H1 (cell line): ENCODE measurements around the gene PAX8. TPM values are rescaled to one million over a fixed set of nuclear protein-coding genes. Genes with fewer than 3 reads are reported as not detected.

Experiments
- CTCF ChIA-PET: fragments of 300-600 bp; sonication (Branson Sonifier 250); formaldehyde crosslinking; loops from one replicate; lab custom pipeline; 2021; ENCODE audit not compliant: partially characterized antibody; lab: Charles Lee
- POLR2A ChIA-PET: fragments of 300-600 bp; sonication (Branson Sonifier 250); formaldehyde crosslinking; loops from one replicate; lab custom pipeline; 2021; ENCODE audit warnings: inconsistent platforms; ENCODE audit not compliant: partially characterized antibody; lab: Charles Lee
- DNase-seq, 2 experiments: peaks; one replicate each; pipeline versions ENCODE4 v3.0.0 to v3.0.0-alpha.2; 2010 to 2022; ENCODE audit warnings: low spot score in 2 of 2, low read depth in 1 of 2, mixed read lengths in 1 of 2
- FAIRE-seq: peaks from 2 replicates; lab custom pipeline; 2011; peaks lifted over from hg19 to GRCh38; lab: Jason Lieb, UNC
- H2AFZ ChIP-seq: 2 replicates; pipeline ENCODE4 v1.8.1; 2012; ENCODE audit warnings: low read length, inconsistent platforms
- H2AK5ac ChIP-seq: 2 replicates; pipeline ENCODE4 v1.6.1; 2013; ENCODE audit warnings: low read depth, low read length
- H2BK120ac ChIP-seq: replicated peaks from 2 replicates; pipeline ENCODE3; 2013; ENCODE audit warnings: low read depth, low read length, inconsistent platforms
- H2BK12ac ChIP-seq: 2 replicates; pipeline ENCODE4 v1.6.1; 2013; ENCODE audit warnings: low read depth, low read length
- H2BK15ac ChIP-seq: 2 replicates; pipeline ENCODE4 v1.6.1; 2013; ENCODE audit warnings: low read length
- H2BK20ac ChIP-seq: 2 replicates; pipeline ENCODE4 v1.6.1; 2013; ENCODE audit warnings: low read length
- H2BK5ac ChIP-seq: 2 replicates; pipeline ENCODE4 v1.6.1; 2013; ENCODE audit warnings: low read depth, low read length
- H3K14ac ChIP-seq: 2 replicates; pipeline ENCODE4 v1.6.1; 2013; ENCODE audit warnings: inconsistent platforms; ENCODE audit not compliant: insufficient read length
- H3K18ac ChIP-seq: 2 replicates; pipeline ENCODE4 v1.6.1; 2013; ENCODE audit warnings: low read length; ENCODE audit errors: extremely low read depth
- H3K23ac ChIP-seq: 2 replicates; pipeline ENCODE4 v1.6.1; 2013; ENCODE audit warnings: inconsistent platforms; ENCODE audit not compliant: insufficient read length
- H3K23me2 ChIP-seq: 2 replicates; pipeline ENCODE4 v1.6.1; 2013; ENCODE audit warnings: low read depth, low read length
- H3K27ac ChIP-seq: 2 replicates; pipeline ENCODE4 v1.6.1; 2011; ENCODE audit warnings: low read depth, low read length, inconsistent platforms
- H3K27me3 ChIP-seq, 4 experiments: replicated peaks in 1 of 4; 1 replicate in 1 of 4; 2 replicates in 3 of 4; pipeline versions ENCODE4 v1.6.1 to v1.8.1; 2011 to 2013; ENCODE audit warnings: low read length in 3 of 4, mild to moderate bottlenecking in 3 of 4, inconsistent platforms in 2 of 4, mixed read lengths in 2 of 4, moderate library complexity in 1 of 4; ENCODE audit not compliant: control insufficient read depth in 3 of 4, insufficient read depth in 3 of 4; ENCODE audit errors: extremely low read depth in 1 of 4
- H3K36me3 ChIP-seq, 4 experiments: 2 replicates each; pipeline versions ENCODE4 v1.6.1 to v1.8.1; 2011 to 2013; ENCODE audit warnings: mild to moderate bottlenecking in 4 of 4, low read length in 3 of 4, moderate library complexity in 2 of 4, control low read depth in 1 of 4, inconsistent platforms in 1 of 4; ENCODE audit not compliant: insufficient read depth in 4 of 4, control insufficient read depth in 2 of 4
- H3K4ac ChIP-seq: replicated peaks from 2 replicates; pipeline ENCODE3; 2013; ENCODE audit warnings: low read length, low read depth, mixed read lengths, inconsistent platforms; ENCODE audit not compliant: insufficient read length
- H3K4me1 ChIP-seq, 4 experiments: replicated peaks in 1 of 4; 1 replicate in 1 of 4; 2 replicates in 3 of 4; pipeline versions ENCODE4 v1.6.1 to v1.8.1; 2011 to 2013; ENCODE audit warnings: low read length in 3 of 4, inconsistent platforms in 2 of 4, mixed read lengths in 1 of 4; ENCODE audit not compliant: insufficient read depth in 4 of 4, control insufficient read depth in 3 of 4
- H3K4me2 ChIP-seq, 2 experiments: 2 replicates each; pipeline versions ENCODE4 v1.6.1 to v1.8.1; 2011 to 2013; ENCODE audit warnings: low read depth in 2 of 2, low read length in 2 of 2, control low read depth in 1 of 2, inconsistent platforms in 1 of 2, mild to moderate bottlenecking in 1 of 2; ENCODE audit not compliant: insufficient read depth in 1 of 2
- H3K4me3 ChIP-seq, 4 experiments: fragments of 200-600, 300-600 bp in 1 of 4; sonication (generic), shearing (Covaris generic), sonication (Bioruptor Twin) in 1 of 4; 2 replicates each; pipeline versions ENCODE4 v1.5.1 to v1.8.1; 2011 to 2016; ENCODE audit warnings: low read length in 4 of 4, low read depth in 3 of 4, control low read depth in 2 of 4, inconsistent platforms in 2 of 4, mild to moderate bottlenecking in 2 of 4, mixed read lengths in 1 of 4, moderate library complexity in 1 of 4; ENCODE audit not compliant: insufficient read depth in 2 of 4; ENCODE audit errors: extremely low read depth in 1 of 4
- H3K56ac ChIP-seq: replicated peaks from 2 replicates; pipeline ENCODE3; 2013; ENCODE audit warnings: low read depth, mild to moderate bottlenecking, mixed read lengths, low read length, inconsistent platforms; ENCODE audit not compliant: insufficient read length
- H3K79me1 ChIP-seq: 2 replicates; pipeline ENCODE4 v1.6.1; 2013; ENCODE audit warnings: low read depth, low read length, control low read depth
- H3K79me2 ChIP-seq, 2 experiments: 2 replicates each; pipeline versions ENCODE4 v1.6.1 to v1.8.1; 2012 to 2013; ENCODE audit warnings: low read length in 2 of 2, mild to moderate bottlenecking in 2 of 2, inconsistent platforms in 1 of 2; ENCODE audit not compliant: insufficient read depth in 2 of 2, control insufficient read depth in 1 of 2
- H3K9ac ChIP-seq, 4 experiments: replicated peaks in 1 of 4; 1 replicate in 1 of 4; 2 replicates in 3 of 4; pipeline versions ENCODE4 v1.6.1 to v1.8.1; 2011 to 2013; ENCODE audit warnings: low read depth in 3 of 4, low read length in 3 of 4, control low read depth in 2 of 4, mild to moderate bottlenecking in 2 of 4, moderate library complexity in 2 of 4, inconsistent platforms in 1 of 4; ENCODE audit errors: extremely low read depth in 1 of 4
- H3K9me3 ChIP-seq, 2 experiments: 2 replicates each; pipeline versions ENCODE4 v1.6.1 to v1.8.1; 2012 to 2013; ENCODE audit warnings: mild to moderate bottlenecking in 2 of 2, moderate library complexity in 2 of 2, control low read depth in 1 of 2, inconsistent platforms in 1 of 2, low read depth in 1 of 2, low read length in 1 of 2, mixed read lengths in 1 of 2; ENCODE audit not compliant: insufficient read depth in 2 of 2
- H4K20me1 ChIP-seq, 2 experiments: replicated peaks in 1 of 2; 2 replicates each; pipeline versions ENCODE3 to v1.8.1; 2011 to 2013; ENCODE audit warnings: inconsistent platforms in 2 of 2, low read length in 2 of 2, mild to moderate bottlenecking in 1 of 2; ENCODE audit not compliant: insufficient read depth in 2 of 2, control insufficient read depth in 1 of 2
- H4K5ac ChIP-seq: 2 replicates; pipeline ENCODE4 v1.6.1; 2013; ENCODE audit warnings: low read length, low read depth, mixed read lengths, inconsistent platforms; ENCODE audit not compliant: insufficient read length
- H4K8ac ChIP-seq: 2 replicates; pipeline ENCODE4 v1.8.0; 2013; ENCODE audit warnings: mild to moderate bottlenecking, moderate library complexity, low read length, inconsistent platforms; ENCODE audit not compliant: insufficient read depth; ENCODE audit errors: extremely low read depth
- H4K91ac ChIP-seq: replicated peaks from 2 replicates; pipeline ENCODE3; 2013; ENCODE audit warnings: low read length, mixed read lengths, inconsistent platforms; ENCODE audit not compliant: insufficient read length
- ASH2L ChIP-seq: fragments of 200-600, 300-600 bp; sonication (generic); IDR thresholded peaks from one replicate; pipeline ENCODE4 v1.7.1; 2017; ENCODE audit warnings: low read length
- CHD1 ChIP-seq: IDR thresholded peaks from 2 replicates; pipeline ENCODE4 v1.6.1; 2012; ENCODE audit warnings: low read depth, low read length, improper control_type of control experiment
- NANOG ChIP-seq: IDR thresholded peaks from 2 replicates; pipeline ENCODE4 v1.6.1; 2011; ENCODE audit warnings: low read length, low read depth, mild to moderate bottlenecking, inconsistent platforms; ENCODE audit not compliant: insufficient read depth, poor library complexity, severe bottlenecking
- RAD21 ChIP-seq, 2 experiments: IDR thresholded peaks in 1 of 2; conservative IDR thresholded peaks in 1 of 2; 2 replicates each; pipeline ENCODE4 v1.6.1; 2011; ENCODE audit warnings: low read depth in 2 of 2, low read length in 2 of 2, improper control_type of control experiment in 1 of 2, inconsistent platforms in 1 of 2, mild to moderate bottlenecking in 1 of 2, moderate library complexity in 1 of 2
- SRF ChIP-seq: IDR thresholded peaks from 2 replicates; pipeline ENCODE4 v1.6.1; 2011; ENCODE audit warnings: mild to moderate bottlenecking, low read depth, low read length, moderate library complexity
- YY1 ChIP-seq: IDR thresholded peaks from 2 replicates; pipeline ENCODE4 v1.6.1; 2011; ENCODE audit warnings: low read depth, mild to moderate bottlenecking, low read length
- WGBS, 2 experiments: shearing (Covaris generic) in 1 of 2; methylation state at CpG; one replicate each; pipeline versions ENCODE4 v1.1.6 to v1.1.7; 2013 to 2015; ENCODE audit warnings: low lambda C conversion rate in 2 of 2, mixed read lengths in 2 of 2, inconsistent platforms in 1 of 2, low coverage in 1 of 2, missing lambda C conversion rate in 1 of 2; ENCODE audit not compliant: insufficient replicate concordance in 2 of 2, insufficient coverage in 1 of 2, insufficient read length in 1 of 2; ENCODE audit errors: extremely low coverage in 1 of 2, missing lambda C conversion rate in 1 of 2; 5-methylcytosine and 5-hydroxymethylcytosine counted together
- polyA plus RNA-seq, 7 experiments: library from polyadenylated mRNA; depleted of rRNA in 3 of 7; stranded (reverse) in 5 of 7; unstranded in 2 of 7; fragments of >200 nt in 5 of 7; fragments of 200-250 nt in 2 of 7; gene quantifications; 1 replicate in 5 of 7; 2 replicates in 1 of 7; 4 replicates in 1 of 7; pipeline versions ENCODE4 v1.2.1 to v1.2.3, GENCODE V29; 2011 to 2013; ENCODE audit warnings: missing spikeins in 2 of 7, mixed read lengths in 2 of 7
- total RNA-seq: library from RNA; stranded (reverse); fragmentation: NEBNext Ultra II Directional; extraction: Animal tissue kit (Norgen Biotek cat#: 25700); gene quantifications from 2 replicates; pipeline ENCODE4 v1.2.1, GENCODE V29; 2021
- TF ChIP-seq, protein P1 (sequence below), 3 experiments: IDR thresholded peaks; 1 replicate in 2 of 3; 2 replicates in 1 of 3; pipeline versions ENCODE4 v1.5.1 to v1.6.1; 2011; ENCODE audit warnings: low read length in 3 of 3, mild to moderate bottlenecking in 3 of 3, inconsistent platforms in 2 of 3, low read depth in 1 of 3, moderate library complexity in 1 of 3; ENCODE audit not compliant: insufficient read depth in 1 of 3; ENCODE audit errors: control extremely low read depth in 1 of 3

Gene PAX8
- total and polyA plus RNA-seq, 2 of the 8 experiments (the other 6 are each of a cell fraction or from before 2014, with no cell fraction given), result 0.02 TPM; not detected in 1

DNA sequence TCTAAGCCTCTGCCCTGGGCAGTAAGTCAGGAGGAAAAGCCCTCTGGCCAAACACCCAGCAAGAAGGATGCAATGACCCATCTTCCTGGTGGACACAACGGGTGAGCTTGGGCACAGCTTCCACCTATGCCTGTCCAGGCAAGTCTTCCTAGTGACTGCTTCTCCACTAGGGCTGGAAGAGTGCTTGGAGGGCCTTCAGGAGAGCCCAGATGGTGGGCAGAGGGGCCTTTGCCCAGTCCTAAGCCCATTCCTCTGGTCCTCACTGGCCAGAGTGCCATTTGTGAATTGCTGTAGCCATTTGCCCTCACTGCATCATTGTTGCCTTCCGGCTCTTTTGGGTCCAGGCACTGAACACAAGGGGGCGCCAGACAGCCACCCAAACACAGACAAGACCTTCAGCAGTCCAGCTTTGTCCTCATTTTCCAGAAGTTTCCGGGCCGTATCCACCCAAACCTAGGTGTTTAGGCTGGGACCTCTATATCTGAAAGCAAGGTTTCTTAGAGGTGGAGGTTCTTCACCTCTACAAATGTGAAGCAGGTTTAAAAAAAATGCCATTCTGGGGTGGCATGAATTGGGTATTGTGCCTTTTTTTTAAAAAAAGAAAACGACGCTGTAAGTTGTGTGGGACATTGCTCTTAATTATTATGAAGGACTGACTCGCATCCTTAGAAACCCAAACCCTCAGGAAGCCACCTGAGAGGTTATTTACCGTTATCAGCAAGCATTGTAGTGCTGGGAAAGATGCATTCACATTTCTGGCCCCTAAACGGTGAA is 29.5 kb downstream of the PAX8 start:
- Histone ChIP-seq H3K18ac (no peak overlapping the region), H4K8ac (peak overlapping the region; percentile 90; the same call in 1 of the 2 replicates), H4K5ac (no peak overlapping the region), H3K27me3 (no peaks in the 10 kb centered on the region), H2BK20ac (no peak overlapping the region), H2AFZ (peak overlapping the region; percentile 99), H2AK5ac (no peak overlapping the region), H2BK120ac (no peak overlapping the region), H3K27ac (no peak overlapping the region), H3K79me2 (no peaks in the 10 kb centered on the region), H3K4ac (no peak overlapping the region), H3K56ac (no peak overlapping the region), H4K20me1 (no peaks in the 10 kb centered on the region), H3K9me3 (no peaks in the 10 kb centered on the region), H3K4me1 (0 out of 7 replicates have a peak, but pooled peaks cover 0 to 1% (median 0%) of the 10 kb centered on the region in 4 experiments), H4K91ac (no peak overlapping the region), H3K79me1 (no peaks in the 10 kb centered on the region), H3K9ac (no peak overlapping the region), H2BK5ac (no peak overlapping the region), H3K14ac (no peak overlapping the region), H3K23ac (no peak overlapping the region), H2BK12ac (no peak overlapping the region), H3K4me2 (no peak overlapping the region), H3K36me3 (no peaks in the 10 kb centered on the region; a peak in 1 of 8 replicates), H3K4me3 (no peak overlapping the region), H3K23me2 (0 out of 2 replicates have a peak, but pooled peaks cover 2% of the 10 kb centered on the region), H2BK15ac (no peak overlapping the region)
- ChIA-PET CTCF (interaction anchor here (0.7 to 9.1 kb wide), 38 partner anchors 9 to 334 kb away, joined by 3 to 145 read pairs (median 4); partner anchors contain the start of gene PAX8), POLR2A (no interaction called here)
- peak; percentile 69 for FAIRE-seq
- DNase-seq, result peak; percentile 43 to 85
- WGBS, 2 experiments, result 72% methylated on average over 10 of the region's 10 CpGs; no CpG with 5 or more reads in 1 of the 2 experiments
- TF ChIP-seq, protein P1, sequence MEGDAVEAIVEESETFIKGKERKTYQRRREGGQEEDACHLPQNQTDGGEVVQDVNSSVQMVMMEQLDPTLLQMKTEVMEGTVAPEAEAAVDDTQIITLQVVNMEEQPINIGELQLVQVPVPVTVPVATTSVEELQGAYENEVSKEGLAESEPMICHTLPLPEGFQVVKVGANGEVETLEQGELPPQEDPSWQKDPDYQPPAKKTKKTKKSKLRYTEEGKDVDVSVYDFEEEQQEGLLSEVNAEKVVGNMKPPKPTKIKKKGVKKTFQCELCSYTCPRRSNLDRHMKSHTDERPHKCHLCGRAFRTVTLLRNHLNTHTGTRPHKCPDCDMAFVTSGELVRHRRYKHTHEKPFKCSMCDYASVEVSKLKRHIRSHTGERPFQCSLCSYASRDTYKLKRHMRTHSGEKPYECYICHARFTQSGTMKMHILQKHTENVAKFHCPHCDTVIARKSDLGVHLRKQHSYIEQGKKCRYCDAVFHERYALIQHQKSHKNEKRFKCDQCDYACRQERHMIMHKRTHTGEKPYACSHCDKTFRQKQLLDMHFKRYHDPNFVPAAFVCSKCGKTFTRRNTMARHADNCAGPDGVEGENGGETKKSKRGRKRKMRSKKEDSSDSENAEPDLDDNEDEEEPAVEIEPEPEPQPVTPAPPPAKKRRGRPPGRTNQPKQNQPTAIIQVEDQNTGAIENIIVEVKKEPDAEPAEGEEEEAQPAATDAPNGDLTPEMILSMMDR (IDR thresholded peaks at IDR 0.05; ENCODE audit: control extremely low read depth in 1 of 3, insufficient read depth in 1 of 3, low read depth in 1 of 3, low read length in 3 of 3), result peak; percentile 75 to 95 (median 87)
- peak; percentile 92 to 95 for TF ChIP-seq RAD21 (IDR thresholded peaks at IDR 0.05 in 1 of 2, conservative IDR thresholded peaks at IDR 0.05 in 1 of 2; ENCODE audit: low read depth in 2 of 2, low read length in 2 of 2)
- TF ChIP-seq SRF, result no peak
- peak; percentile 11 for TF ChIP-seq NANOG
- peak; percentile 61; the same call in 1 of the 2 replicates for TF ChIP-seq YY1
- no peak for TF ChIP-seq ASH2L
- TF ChIP-seq CHD1, result no peak
